IMR-90 (cell line): ENCODE measurements around the gene COL11A2. TPM values are rescaled to one million over a fixed set of nuclear protein-coding genes. Genes with fewer than 3 reads are reported as not detected.

Experiments
- ATAC-seq: fragments of 200-7000 bp; cut with Tn5 transposase; 2 replicates; pipeline ENCODE4 v1.9.1; 2020; ENCODE audit warnings: low read depth, mild to moderate bottlenecking, moderate library complexity
- BruUV-seq: library from RNA; stranded (reverse); fragments of 400-500 nt; replicated peaks from 2 replicates; lab custom pipeline; 2021; lab: Mats Ljungman, UMichigan
- CTCF ChIA-PET: fragments of 300-600 bp; formaldehyde crosslinking; extraction: SDS; loops from one replicate; lab custom pipeline; 2021; ENCODE audit warnings: antibody characterized with exemption; lab: Yijun Ruan, JAX
- POLR2A ChIA-PET: fragments of 300-600 bp; sonication (Branson Sonifier 250); formaldehyde crosslinking; loops from one replicate; lab custom pipeline; 2022; ENCODE audit warnings: antibody characterized with exemption; ENCODE audit not compliant: unreplicated experiment; lab: Charles Lee
- DNase-seq: peaks from one replicate; pipeline ENCODE4 v3.0.0; 2013
- H2AFZ ChIP-seq: replicated peaks from 2 replicates; pipeline ENCODE3; 2013; ENCODE audit warnings: low read length, mild to moderate bottlenecking; ENCODE audit not compliant: poor library complexity
- H2AK5ac ChIP-seq: 2 replicates; pipeline ENCODE4 v1.6.1; 2013; ENCODE audit warnings: low read depth, low read length, inconsistent platforms
- H2AK9ac ChIP-seq: replicated peaks from 2 replicates; pipeline ENCODE3; 2013; ENCODE audit warnings: mild to moderate bottlenecking, low read depth, low read length, moderate library complexity; ENCODE audit not compliant: poor library complexity
- H2BK120ac ChIP-seq: 2 replicates; pipeline ENCODE4 v1.6.1; 2013; ENCODE audit warnings: low read depth, low read length, inconsistent platforms
- H2BK15ac ChIP-seq: 3 replicates; pipeline ENCODE4 v1.6.1; 2013; ENCODE audit warnings: low read depth, low read length, inconsistent platforms
- H2BK20ac ChIP-seq: 2 replicates; pipeline ENCODE4 v1.6.1; 2013; ENCODE audit warnings: low read depth, mild to moderate bottlenecking, inconsistent platforms, low read length, moderate library complexity
- H2BK5ac ChIP-seq: 2 replicates; pipeline ENCODE4 v1.6.1; 2013; ENCODE audit warnings: mild to moderate bottlenecking, low read depth, low read length, inconsistent platforms; ENCODE audit not compliant: poor library complexity, severe bottlenecking
- H3K14ac ChIP-seq: replicated peaks from 2 replicates; pipeline ENCODE4 v1.6.1; 2013; ENCODE audit warnings: low read depth, low read length, inconsistent platforms
- H3K18ac ChIP-seq: 2 replicates; pipeline ENCODE4 v1.6.1; 2013; ENCODE audit warnings: low read depth, low read length, control low read depth
- H3K23ac ChIP-seq: 2 replicates; pipeline ENCODE4 v1.6.1; 2013; ENCODE audit warnings: low read depth, low read length, inconsistent platforms
- H3K27ac ChIP-seq: 2 replicates; pipeline ENCODE4 v1.5.1; 2013; ENCODE audit warnings: mild to moderate bottlenecking, control low read depth, low read length; ENCODE audit not compliant: insufficient read depth
- H3K27me3 ChIP-seq: 2 replicates; pipeline ENCODE4 v1.6.1; 2013; ENCODE audit warnings: low read length; ENCODE audit not compliant: control insufficient read depth, insufficient read depth
- H3K36me3 ChIP-seq: 2 replicates; pipeline ENCODE4 v1.6.1; 2013; ENCODE audit warnings: low read length, mixed read lengths; ENCODE audit not compliant: control insufficient read depth, insufficient read depth
- H3K4ac ChIP-seq: 2 replicates; pipeline ENCODE4 v1.6.1; 2013; ENCODE audit warnings: low read depth, low read length, inconsistent platforms
- H3K4me1 ChIP-seq: 2 replicates; pipeline ENCODE4 v1.6.1; 2013; ENCODE audit warnings: low read length, mixed read lengths; ENCODE audit not compliant: control insufficient read depth, insufficient read depth
- H3K4me2 ChIP-seq: 2 replicates; pipeline ENCODE4 v1.6.1; 2013; ENCODE audit warnings: low read depth, mild to moderate bottlenecking, control low read depth, low read length, moderate library complexity
- H3K4me3 ChIP-seq: 2 replicates; pipeline ENCODE4 v1.5.1; 2013; ENCODE audit warnings: low read depth, mild to moderate bottlenecking, control low read depth, low read length, moderate library complexity; ENCODE audit not compliant: insufficient read depth
- H3K56ac ChIP-seq: 2 replicates; pipeline ENCODE4 v1.6.1; 2013; ENCODE audit warnings: low read length, inconsistent platforms; ENCODE audit not compliant: insufficient read depth; ENCODE audit errors: extremely low read depth
- H3K79me1 ChIP-seq, 2 experiments: 2 replicates each; pipeline ENCODE4 v1.6.1; 2013; ENCODE audit warnings: low read length in 2 of 2, inconsistent platforms in 1 of 2, low read depth in 1 of 2
- H3K9ac ChIP-seq: 2 replicates; pipeline ENCODE4 v1.6.1; 2013; ENCODE audit warnings: low read depth, low read length, control low read depth
- H3K9me1 ChIP-seq: 2 replicates; pipeline ENCODE4 v1.6.1; 2013; ENCODE audit warnings: low read length, inconsistent platforms; ENCODE audit not compliant: insufficient read depth
- H3K9me3 ChIP-seq: 2 replicates; pipeline ENCODE4 v1.6.1; 2013; ENCODE audit warnings: low read length; ENCODE audit not compliant: control insufficient read depth, insufficient read depth
- H4K20me1 ChIP-seq: 2 replicates; pipeline ENCODE4 v1.6.1; 2013; ENCODE audit warnings: low read length, inconsistent platforms; ENCODE audit not compliant: insufficient read depth
- H4K5ac ChIP-seq: 2 replicates; pipeline ENCODE4 v1.6.1; 2013; ENCODE audit warnings: mild to moderate bottlenecking, low read depth, low read length, control low read depth
- H4K8ac ChIP-seq, 2 experiments: 2 replicates each; pipeline ENCODE4 v1.6.1; 2013; ENCODE audit warnings: low read depth in 2 of 2, low read length in 2 of 2, control low read depth in 1 of 2, inconsistent platforms in 1 of 2
- H4K91ac ChIP-seq: 2 replicates; pipeline ENCODE4 v1.6.1; 2013; ENCODE audit warnings: low read depth, low read length, inconsistent platforms; ENCODE audit not compliant: insufficient read depth
- BHLHE40 ChIP-seq: fragments of 150-350 bp; IDR thresholded peaks from 2 replicates; pipeline ENCODE4 v1.6.1; 2016; ENCODE audit warnings: mild to moderate bottlenecking, low read depth, low read length
- CEBPB ChIP-seq: IDR thresholded peaks from 2 replicates; pipeline ENCODE4 v1.6.1; 2012; ENCODE audit warnings: low read depth, low read length, improper control_type of control experiment
- CHD1 ChIP-seq: IDR thresholded peaks from 2 replicates; pipeline ENCODE4 v1.6.1; 2012; ENCODE audit warnings: low read depth, low read length, improper control_type of control experiment
- CTCF ChIP-seq: conservative IDR thresholded peaks from 2 replicates; pipeline ENCODE4 v1.5.1; 2012; ENCODE audit warnings: mild to moderate bottlenecking, low read depth, low read length, improper control_type of control experiment
- ELK1 ChIP-seq: fragments of 150-350 bp; IDR thresholded peaks from 2 replicates; pipeline ENCODE4 v1.6.1; 2016; ENCODE audit warnings: low read depth, mild to moderate bottlenecking, low read length, moderate library complexity, borderline replicate concordance
- MAFK ChIP-seq: IDR thresholded peaks from 2 replicates; pipeline ENCODE4 v1.6.1; 2012; ENCODE audit warnings: low read depth, low read length, improper control_type of control experiment
- MAZ ChIP-seq: IDR thresholded peaks from 2 replicates; pipeline ENCODE4 v1.6.1; 2012; ENCODE audit warnings: low read depth, mild to moderate bottlenecking, low read length, improper control_type of control experiment, moderate library complexity, borderline replicate concordance
- MXI1 ChIP-seq: IDR thresholded peaks from 2 replicates; pipeline ENCODE4 v1.6.1; 2012; ENCODE audit warnings: low read depth, mild to moderate bottlenecking, low read length, moderate library complexity, borderline replicate concordance
- NFE2L2 ChIP-seq: fragments of 150-350 bp; IDR thresholded peaks from 2 replicates; pipeline ENCODE4 v1.6.1; 2016; ENCODE audit warnings: low read depth, mild to moderate bottlenecking, low read length
- POLR2A ChIP-seq: IDR thresholded peaks from 2 replicates; pipeline ENCODE4 v1.6.1; 2012; ENCODE audit warnings: mild to moderate bottlenecking, low read depth, low read length
- RAD21 ChIP-seq: IDR thresholded peaks from 2 replicates; pipeline ENCODE4 v1.6.1; 2012; ENCODE audit warnings: low read length, improper control_type of control experiment
- RCOR1 ChIP-seq: IDR thresholded peaks from 2 replicates; pipeline ENCODE4 v1.6.1; 2012; ENCODE audit warnings: mild to moderate bottlenecking, low read length, improper control_type of control experiment; ENCODE audit not compliant: insufficient replicate concordance
- RFX5 ChIP-seq: IDR thresholded peaks from 2 replicates; pipeline ENCODE4 v1.8.0; 2012; ENCODE audit warnings: low read depth, mild to moderate bottlenecking, low read length, moderate library complexity
- SMC3 ChIP-seq: fragments of 150-350 bp; IDR thresholded peaks from 2 replicates; pipeline ENCODE4 v1.6.1; 2016; ENCODE audit warnings: low read depth, mild to moderate bottlenecking, antibody characterized with exemption, low read length, moderate library complexity
- WGBS, 2 experiments: methylation state at CpG; one replicate each; pipeline versions ENCODE4 v1.1.5 to v1.1.7; 2013; ENCODE audit warnings: missing lambda C conversion rate in 2 of 2; ENCODE audit not compliant: insufficient read length in 1 of 2; ENCODE audit errors: extremely low coverage in 2 of 2; 5-methylcytosine and 5-hydroxymethylcytosine counted together
- dilution Hi-C: fragments of 300-500 bp; cut with HindIII; formaldehyde crosslinking; loops from one replicate; pipeline ENCODE4 v1.14.3; 2018; ENCODE audit warnings: low sequenced_read_pairs; ENCODE audit not compliant: unreplicated experiment
- in situ Hi-C: fragments of 300-500 bp; cut with MboI; formaldehyde crosslinking; loops from 3 replicates; pipeline ENCODE4 v1.14.3; 2019; ENCODE audit warnings: low sequenced_read_pairs, inconsistent platforms, mixed read lengths
- intact Hi-C: fragments of 100-400 bp; cut with micrococcal nuclease; formaldehyde crosslinking; loops from 2 replicates; pipeline ENCODE4 v1.10.0; 2022
- polyA plus RNA-seq, 3 experiments: library from polyadenylated mRNA; depleted of rRNA; stranded (reverse); fragments of >200 nt; gene quantifications; 2 replicates each; pipeline ENCODE4 v1.2.3, GENCODE V29; 2012; ENCODE audit warnings: low replicate concordance in 1 of 3
- total RNA-seq: library from RNA; depleted of rRNA; stranded (reverse); fragments of >200 nt; gene quantifications from 2 replicates; pipeline ENCODE4 v1.2.3, GENCODE V29; 2012
- TF ChIP-seq, protein P1 (sequence below): fragments of 150-350 bp; IDR thresholded peaks from 2 replicates; pipeline ENCODE4 v1.6.1; 2017; ENCODE audit warnings: mild to moderate bottlenecking, antibody characterized with exemption, low read length, low read depth

Gene COL11A2
- total and polyA plus RNA-seq, 2 of the 4 experiments (the other 2 are of a cell fraction), result under 0.01 to 0.38 TPM

DNA sequence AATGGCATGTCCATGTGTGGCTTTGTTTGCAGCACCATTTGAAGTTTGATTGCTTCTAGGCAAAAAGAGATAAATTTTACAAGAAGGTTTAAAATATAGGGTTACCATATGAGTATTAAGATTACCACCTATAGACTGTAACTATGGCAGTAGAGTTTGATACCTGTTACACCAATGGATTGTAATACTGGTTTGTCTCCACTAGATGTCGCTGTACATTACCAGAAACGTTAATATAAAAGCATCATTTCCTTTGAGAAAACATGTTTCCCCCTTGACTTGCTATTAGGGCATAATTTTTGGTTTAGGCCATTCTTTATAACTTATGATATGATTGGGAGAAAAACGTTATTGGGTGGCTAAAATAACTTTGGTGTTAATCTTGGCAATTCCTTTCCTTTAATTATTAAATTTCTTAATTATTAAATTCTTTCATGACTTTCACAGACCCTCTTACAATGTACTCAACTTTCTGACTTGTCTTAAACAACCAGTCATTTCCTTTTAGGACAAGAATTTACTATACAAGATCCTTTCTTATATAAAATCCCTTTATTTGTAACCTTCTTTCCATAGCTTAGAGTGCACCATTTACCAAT lies 73.6 kb downstream of the COL11A2 start:
- peaks cover 52% of the 10 kb centered on the region for H3K27me3 ChIP-seq
- TF ChIP-seq CTCF (peak; percentile 65), MXI1 (no peak), CHD1 (no peak), ELK1 (no peak), NFE2L2 (no peak), MAFK (no peak), BHLHE40 (no peak), MAZ (no peak), CEBPB (no peak), POLR2A (no peak), RCOR1 (no peak), RFX5 (no peak), RAD21 (peak; percentile 56), SMC3 (peak; percentile 46; the same call in 1 of the 2 replicates)
- TF ChIP-seq, protein P1, sequence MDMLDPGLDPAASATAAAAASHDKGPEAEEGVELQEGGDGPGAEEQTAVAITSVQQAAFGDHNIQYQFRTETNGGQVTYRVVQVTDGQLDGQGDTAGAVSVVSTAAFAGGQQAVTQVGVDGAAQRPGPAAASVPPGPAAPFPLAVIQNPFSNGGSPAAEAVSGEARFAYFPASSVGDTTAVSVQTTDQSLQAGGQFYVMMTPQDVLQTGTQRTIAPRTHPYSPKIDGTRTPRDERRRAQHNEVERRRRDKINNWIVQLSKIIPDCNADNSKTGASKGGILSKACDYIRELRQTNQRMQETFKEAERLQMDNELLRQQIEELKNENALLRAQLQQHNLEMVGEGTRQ, result no peak

More for the DNA sequence above, 73.6 kb downstream of the COL11A2 start:
- DNase-seq, result peak; percentile 49
- H3K56ac ChIP-seq, result no peak overlapping the region
- H3K4ac ChIP-seq, result no peak overlapping the region
- ChIA-PET CTCF (interaction anchor here (1.6 kb wide), 2 partner anchors 17 to 36 kb away, joined by 3 to 4 read pairs; no protein-coding TSS in a partner anchor), POLR2A (interaction anchor here (0.6 kb wide), 1 partner anchor 90 kb away, joined by 3 read pairs; no protein-coding TSS in a partner anchor)
- no peak overlapping the region for H4K8ac ChIP-seq
- H3K36me3 ChIP-seq, result no peaks in the 10 kb centered on the region
- no peak overlapping the region for H4K5ac ChIP-seq
- no peak overlapping the region for H3K23ac ChIP-seq
- no peak overlapping the region for H3K14ac ChIP-seq
- no peak overlapping the region for H2BK20ac ChIP-seq
- no peaks in the 10 kb centered on the region for H3K9me1 ChIP-seq
- H2BK5ac ChIP-seq, result no peak overlapping the region
- no peak overlapping the region for H3K9ac ChIP-seq
- dilution Hi-C loops (no loop called here), intact Hi-C loops (loop anchor here (1.0 kb wide), 3 partner anchors 30 to 130 kb away; no protein-coding TSS in a partner anchor), in situ Hi-C loops (no loop called here)
- no peak overlapping the region for H3K4me3 ChIP-seq
- H3K9me3 ChIP-seq, result 0 out of 2 replicates have a peak, but pooled peaks cover 3% of the 10 kb centered on the region
- ATAC-seq, result peak; percentile 72
- WGBS, 2 experiments, result no CpG with 5 or more reads among the region's 3 CpGs
- no peak overlapping the region for H2BK120ac ChIP-seq
- H3K18ac ChIP-seq, result no peak overlapping the region
- H2AFZ ChIP-seq, result no peak overlapping the region
- H3K79me1 ChIP-seq, result no peaks in the 10 kb centered on the region
- no peak overlapping the region for H4K91ac ChIP-seq
- H3K4me2 ChIP-seq, result no peak overlapping the region
- H2AK5ac ChIP-seq, result no peak overlapping the region
- no peak overlapping the region for H3K27ac ChIP-seq
- no peak overlapping the region for H2BK15ac ChIP-seq
- no peaks in the 10 kb centered on the region; the same call in 1 of the 2 replicates for H3K4me1 ChIP-seq
- no peaks in the 10 kb centered on the region for H4K20me1 ChIP-seq
- no TSS peak for BruUV-seq
- no peak overlapping the region for H2AK9ac ChIP-seq
